Loucy (cell line): ENCODE measurements around the gene SECISBP2.

ENCODE experiments used
- CTCF ChIP-seq: fragments of 200-600 bp; sonication (generic); conservative IDR thresholded peaks from 2 replicates; pipeline ENCODE4 v1.5.1; 2014; ENCODE audit warnings: mild to moderate bottlenecking, antibody characterized with exemption, low read length
- EZH2phosphoT487 ChIP-seq: fragments of 200-600 bp; IDR thresholded peaks from 2 replicates; pipeline ENCODE4 v1.6.1; 2018; ENCODE audit warnings: antibody characterized with exemption, mild to moderate bottlenecking, moderate library complexity, borderline replicate concordance

GRCh38 chr9:89368550-89368949 lies 50.2 kb downstream of the SECISBP2 start:
- TF ChIP-seq CTCF (no peak), EZH2phosphoT487 (no peak)
